BJ (cell line): ENCODE data around the gene PGA4. TPM values are rescaled to one million over a fixed set of nuclear protein-coding genes. Genes with fewer than 3 reads are reported as not detected.

ENCODE experiments used
- CTCF ChIA-PET: fragments of 350-600 bp; formaldehyde crosslinking; extraction: SDS; loops from one replicate; lab custom pipeline; 2021; ENCODE audit warnings: antibody characterized with exemption, inconsistent platforms; lab: Yijun Ruan, JAX
- POLR2A ChIA-PET: fragments of 300-600 bp; sonication (Branson Sonifier 250); formaldehyde crosslinking; extraction: SDS; loops from one replicate; lab custom pipeline; 2021; ENCODE audit warnings: antibody characterized with exemption; lab: Charles Lee
- DNase-seq: peaks from one replicate; pipeline ENCODE4 v3.0.0-alpha.2; 2011; ENCODE audit warnings: low read depth
- H3K27me3 ChIP-seq: 2 replicates; pipeline ENCODE4 v1.6.0; 2011; ENCODE audit warnings: low read length; ENCODE audit not compliant: control insufficient read depth, insufficient read depth
- H3K36me3 ChIP-seq: 2 replicates; pipeline ENCODE4 v1.5.1; 2011; ENCODE audit warnings: low read length; ENCODE audit not compliant: control insufficient read depth, insufficient read depth
- H3K4me3 ChIP-seq: 2 replicates; pipeline ENCODE4 v1.5.1; 2011; ENCODE audit warnings: low read depth, mild to moderate bottlenecking, control low read depth, low read length
- CTCF ChIP-seq: IDR thresholded peaks from 2 replicates; pipeline ENCODE4 v1.5.1; 2011; ENCODE audit warnings: low read depth, mild to moderate bottlenecking, control low read depth, inconsistent platforms, low read length, moderate library complexity; ENCODE audit not compliant: insufficient read depth
- polyA plus RNA-seq: library from polyadenylated mRNA; depleted of rRNA; stranded (reverse); fragments of >200 nt; gene quantifications from 2 replicates; pipeline ENCODE4 v1.2.3, GENCODE V29; 2011

The PGA4 gene
- polyA plus RNA-seq, 1 experiment, result not detected

GRCh38 chr11:61268588-61269250, 46.6 kb downstream of the PGA4 start:
- no peak for DNase-seq
- ChIA-PET CTCF (interaction anchor here (0.7 to 5.1 kb wide), 2 partner anchors 14 to 117 kb away, joined by 4 to 22 read pairs; no protein-coding TSS in a partner anchor), POLR2A (no interaction called here)
- Histone ChIP-seq H3K27me3 (no peaks in the 10 kb centered on the region), H3K4me3 (no peak overlapping the region), H3K36me3 (no peaks in the 10 kb centered on the region)
- no peak for TF ChIP-seq CTCF

- Histone ChIP-seq H3K27me3 (no peaks in the 10 kb centered on the region), H3K36me3 (no peaks in the 10 kb centered on the region), H3K4me3 (no peak overlapping the region)
- peak; percentile 23 for DNase-seq
- ChIA-PET POLR2A (interaction anchor here (0.7 kb wide), 2 partner anchors 10 to 11 kb away, joined by 5 to 6 read pairs; no protein-coding TSS in a partner anchor), CTCF (interaction anchor here (0.7 to 2.1 kb wide), 4 partner anchors 9 to 115 kb away, joined by 4 to 6 read pairs (median 6); no protein-coding TSS in a partner anchor)
- no peak for TF ChIP-seq CTCF
Observed at GRCh38 chr11:61270354-61271076, 48.4 kb downstream of the PGA4 start.

GRCh38 chr11:61272731-61273130, 50.6 kb downstream of the PGA4 start:
- POLR2A ChIA-PET, result no interaction called here
- H3K36me3 ChIP-seq, result no peaks in the 10 kb centered on the region

GRCh38 chr11:61273178-61274078, 51.3 kb downstream of the PGA4 start:
- Histone ChIP-seq H3K27me3 (no peaks in the 10 kb centered on the region), H3K36me3 (no peaks in the 10 kb centered on the region), H3K4me3 (no peak overlapping the region)
- DNase-seq, result no peak
- ChIA-PET POLR2A (no interaction called here), CTCF (interaction anchor here (2.0 kb wide), 1 partner anchor 21 kb away, joined by 5 read pairs; the partner anchor contains the start of gene VWCE)
- TF ChIP-seq CTCF, result no peak

More at GRCh38 chr11:61272731-61273130, 50.6 kb downstream of the PGA4 start:
- no peak for DNase-seq
- no peaks in the 10 kb centered on the region for H3K27me3 ChIP-seq
- no peak overlapping the region for H3K4me3 ChIP-seq
- CTCF ChIA-PET, result interaction anchor here (2.0 kb wide), 1 partner anchor 21 kb away, joined by 5 read pairs; the partner anchor contains the start of gene VWCE
- no peak for TF ChIP-seq CTCF
